ENCODE results near the gene CELA2B. TPM values are rescaled to one million over a fixed set of nuclear protein-coding genes. Genes with fewer than 3 reads are reported as not detected.
A peak's percentile ranks its signal among the peaks of the same experiment; 100 is the strongest.

The CELA2B gene
- total and polyA plus RNA-seq, 9 of the 15 experiments (the other 6 are each of a cell fraction or from before 2014, with no cell fraction given) = 0.25 to 2.1 (median 0.38) TPM; not detected in 5

GRCh38 chr1:15524283-15525049 lies 48.6 kb downstream of the CELA2B start (continued):
- TF ChIP-seq TEAD2 (tag; IDR thresholded peaks at IDR 0.05) (no peak), HOMEZ (CRISPR knock-in tag; IDR thresholded peaks at IDR 0.05) (no peak), HEY1 (CRISPR knock-in tag; IDR thresholded peaks at IDR 0.05; ENCODE audit: borderline replicate concordance) (no peak), ZNF146 (CRISPR knock-in tag; IDR thresholded peaks at IDR 0.05; ENCODE audit: unreplicated experiment) (no peak), CBFA2T2 (conservative IDR thresholded peaks at IDR 0.05) (no peak), NFATC3 (IDR thresholded peaks at IDR 0.05) (no peak), ZNF764 (CRISPR knock-in tag; IDR thresholded peaks at IDR 0.05; ENCODE audit: low read depth) (no peak), THAP12 (CRISPR knock-in tag; IDR thresholded peaks at IDR 0.05) (no peak), HMG20A (CRISPR knock-in tag; conservative IDR thresholded peaks at IDR 0.05) (no peak), JUND (IDR thresholded peaks at IDR 0.05; ENCODE audit: borderline replicate concordance, low read depth, low read length) (peak; percentile 72), JUND (tag; IDR thresholded peaks at IDR 0.05; ENCODE audit: borderline replicate concordance, low read depth, low read length) (no peak; the same call in 2 of the 3 replicates), RBFOX2 (IDR thresholded peaks at IDR 0.05; ENCODE audit: low read depth, low read length) (0 out of 2 replicates have a peak, but pooled peaks have one; percentile 52), ZNF175 (CRISPR knock-in tag; IDR thresholded peaks at IDR 0.05; ENCODE audit: low read depth) (no peak), ZNF217 (CRISPR knock-in tag; IDR thresholded peaks at IDR 0.05) (no peak), STAT6 (CRISPR knock-in tag; IDR thresholded peaks at IDR 0.05) (no peak), NELFE (IDR thresholded peaks at IDR 0.05; ENCODE audit: insufficient read depth, insufficient read length) (no peak), GABPB1 (CRISPR knock-in tag; IDR thresholded peaks at IDR 0.05) (peak; percentile 41; the same call in 1 of the 2 replicates), SAFB (IDR thresholded peaks at IDR 0.05; ENCODE audit: borderline replicate concordance, low read depth, low read length) (no peak), MBD2 (IDR thresholded peaks at IDR 0.05; ENCODE audit: borderline replicate concordance, low read depth) (peak; percentile 38), ZBTB7A (IDR thresholded peaks at IDR 0.05; ENCODE audit: borderline replicate concordance, control insufficient read depth, low read depth, low read length) (0 out of 2 replicates have a peak, but pooled peaks have one; percentile 61), PRMT5 (CRISPR knock-in tag; IDR thresholded peaks at IDR 0.05) (no peak), TEAD4 (IDR thresholded peaks at IDR 0.05; ENCODE audit: low read length) (no peak), TEAD4 (CRISPR knock-in tag; IDR thresholded peaks at IDR 0.05; ENCODE audit: borderline replicate concordance) (no peak)
